ENCODE results near the gene TMEM238L.

GRCh38 chr17:10777131-10777807 lies 26.6 kb downstream of the TMEM238L start:
- TF ChIP-seq EZH2 (IDR thresholded peaks at IDR 0.05): no peak
- no peak for TF ChIP-seq CTCF (IDR thresholded peaks at IDR 0.05)
- no peak for TF ChIP-seq EZH2phosphoT487 (IDR thresholded peaks at IDR 0.05)

Measured in neural progenitor cell (in vitro differentiated cells).